ENCODE results near the gene ENDOG. TPM values are rescaled to one million over a fixed set of nuclear protein-coding genes. Genes with fewer than 3 reads are reported as not detected.

The ENDOG gene
- total RNA-seq, 1 donor: 42.8 TPM

DNA sequence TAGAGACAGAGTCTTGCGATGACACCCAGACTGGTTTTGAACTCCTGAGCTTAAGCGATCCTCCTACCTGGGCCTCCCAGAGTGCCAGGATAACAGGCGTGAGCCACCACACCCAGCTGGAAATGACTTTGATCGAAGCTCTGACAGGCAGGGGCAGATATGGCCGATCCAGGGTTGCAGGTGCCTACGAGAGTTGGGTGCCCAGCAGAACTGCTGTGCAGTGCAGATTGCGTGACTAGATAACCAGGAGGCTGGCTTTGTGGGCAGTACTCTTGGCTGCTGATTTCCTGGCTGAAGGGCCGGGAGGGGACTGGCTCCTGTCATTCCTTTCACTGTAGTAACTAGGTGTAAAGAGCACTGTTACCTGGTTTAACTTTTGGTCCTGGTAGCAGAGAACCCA lies 19.4 kb upstream of the ENDOG start:
- no peak for DNase-seq (ENCODE audit: low read depth in 2 of 3, low spot score in 2 of 3)

DNA sequence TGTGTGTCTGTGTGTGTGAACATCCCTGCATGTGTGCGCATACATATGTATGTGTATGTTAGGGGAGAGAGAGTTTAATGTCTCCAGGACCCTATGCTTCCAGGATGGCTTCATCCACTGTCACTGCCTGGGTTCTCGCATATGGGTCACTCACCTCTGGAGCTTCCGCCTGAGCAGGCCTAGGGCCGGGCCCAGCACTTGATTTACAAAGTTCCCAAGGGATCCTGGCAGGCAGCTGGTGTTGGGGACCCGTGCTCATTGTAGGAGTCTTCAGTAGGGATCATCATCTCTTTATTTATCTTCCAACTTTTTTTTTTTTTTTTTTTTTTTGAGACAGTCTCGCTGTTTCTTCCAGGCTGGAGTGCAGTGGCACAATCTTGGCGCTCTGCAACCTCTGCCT lies 18.2 kb upstream of the ENDOG start:
- no peak for DNase-seq (ENCODE audit: low read depth in 2 of 3, low spot score in 2 of 3)

DNA sequence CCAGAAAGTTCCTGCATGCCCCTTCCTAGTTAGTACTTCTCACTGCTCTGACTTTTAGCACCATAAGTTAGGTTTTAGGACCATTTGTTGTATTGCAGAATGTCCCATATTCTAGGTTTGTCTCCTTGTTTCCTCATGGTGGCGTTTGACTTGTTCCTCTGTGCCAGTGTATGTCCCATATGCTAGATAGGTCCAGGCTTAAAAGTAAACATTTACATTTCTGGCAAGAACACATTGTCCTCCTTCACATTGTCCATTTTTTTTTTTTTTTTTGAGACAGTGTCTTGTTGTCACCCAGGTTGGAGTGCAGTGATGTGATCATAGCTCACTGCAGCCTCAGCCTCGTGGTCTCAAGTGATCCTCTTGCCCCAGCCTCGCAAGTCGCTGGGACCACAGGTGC lies 15.8 kb upstream of the ENDOG start:
- no peak for DNase-seq (ENCODE audit: low read depth in 2 of 3, low spot score in 2 of 3)

DNA sequence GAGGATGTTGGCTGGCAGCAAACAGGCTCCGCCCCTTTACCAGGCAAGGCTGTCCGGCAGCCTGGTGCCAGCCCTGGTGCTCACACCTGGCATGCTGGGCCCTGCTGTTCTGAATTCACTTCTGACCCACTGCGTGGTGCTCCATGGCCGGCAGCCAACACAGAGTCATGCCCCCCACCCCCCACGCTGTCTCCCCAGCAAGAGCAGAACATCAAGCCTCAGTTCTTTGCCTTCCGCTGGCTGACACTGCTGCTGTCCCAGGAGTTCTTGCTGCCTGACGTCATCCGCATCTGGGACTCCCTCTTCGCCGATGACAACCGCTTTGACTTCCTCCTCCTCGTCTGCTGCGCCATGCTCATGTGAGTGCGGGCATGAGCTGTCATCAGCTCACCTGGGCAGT lies 12.6 kb upstream of the ENDOG start:
- DNase-seq (ENCODE audit: low read depth in 2 of 3, low spot score in 2 of 3): no peak

DNA sequence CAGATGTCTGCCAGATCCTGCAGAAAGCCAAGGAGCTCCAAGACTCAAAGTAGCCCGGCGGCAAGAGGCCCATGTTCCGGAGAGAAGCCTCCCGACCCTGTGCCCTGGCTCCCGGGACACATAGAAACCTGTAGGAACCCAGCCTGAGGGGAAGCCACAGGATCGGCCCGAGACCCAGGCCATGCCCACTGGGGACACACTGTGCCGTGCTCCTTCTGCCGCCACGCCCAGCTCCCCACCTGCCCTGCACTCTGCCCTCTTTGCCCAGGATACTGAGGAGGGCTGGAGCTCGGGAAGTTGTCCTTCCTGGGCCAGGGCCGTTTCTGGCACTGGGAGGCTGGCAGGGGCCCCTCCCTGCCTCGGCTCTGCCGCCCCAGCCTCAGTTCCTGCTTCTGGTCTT lies 10.5 kb upstream of the ENDOG start:
- DNase-seq (ENCODE audit: low read depth in 2 of 3, low spot score in 2 of 3): no peak

DNA sequence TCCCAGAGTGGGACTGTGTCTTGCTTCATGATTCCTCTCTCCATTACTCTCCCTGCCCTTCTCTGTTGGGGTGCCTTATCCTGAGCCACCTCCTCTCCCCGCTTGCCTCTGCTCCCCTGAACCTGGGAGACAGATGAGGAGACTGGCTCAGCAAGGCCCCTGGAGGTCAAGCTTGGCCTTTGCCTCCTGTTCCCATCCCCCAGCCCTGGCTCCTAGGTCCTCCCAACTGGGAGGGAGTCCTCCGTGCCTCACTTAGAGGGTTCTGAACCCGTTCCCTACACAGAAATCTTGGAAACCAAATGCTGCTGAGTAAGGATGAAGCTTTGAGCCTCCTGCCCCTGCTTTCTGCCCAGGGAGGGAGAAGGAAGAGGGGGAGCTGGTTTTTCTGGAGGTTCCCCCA lies 9.8 kb upstream of the ENDOG start:
- no peak for DNase-seq (ENCODE audit: low read depth in 2 of 3, low spot score in 2 of 3)

DNA sequence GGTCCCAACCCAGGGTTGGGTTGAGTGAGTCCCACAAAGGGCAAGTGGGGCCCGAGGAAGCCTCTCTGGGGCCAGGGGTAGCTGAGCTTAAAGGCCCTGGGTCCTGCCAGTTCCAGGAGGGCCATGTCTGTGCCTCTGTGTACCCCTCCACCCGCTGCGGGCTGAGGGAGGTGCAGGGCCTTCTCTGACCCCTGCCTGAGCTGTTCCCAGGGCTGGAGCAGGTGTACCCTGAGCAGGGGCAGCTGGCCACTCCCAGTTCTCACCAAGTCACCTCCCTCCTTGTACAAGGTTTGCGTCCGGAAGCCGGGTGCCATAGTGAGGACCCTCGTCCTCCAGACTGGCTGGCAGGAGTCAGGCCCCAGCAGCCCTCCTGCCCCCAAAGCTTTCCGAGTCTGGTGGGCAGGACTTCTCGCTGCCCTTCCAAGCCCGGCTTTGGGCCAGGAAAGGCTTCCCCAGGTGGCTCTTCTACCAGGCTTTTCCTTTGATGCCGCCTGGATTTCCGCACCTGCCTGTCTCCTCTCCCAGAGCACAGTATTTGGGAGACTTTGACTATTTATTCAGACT lies 9.2 kb upstream of the ENDOG start:
- no peak for DNase-seq (ENCODE audit: low read depth in 2 of 3, low spot score in 2 of 3)

DNA sequence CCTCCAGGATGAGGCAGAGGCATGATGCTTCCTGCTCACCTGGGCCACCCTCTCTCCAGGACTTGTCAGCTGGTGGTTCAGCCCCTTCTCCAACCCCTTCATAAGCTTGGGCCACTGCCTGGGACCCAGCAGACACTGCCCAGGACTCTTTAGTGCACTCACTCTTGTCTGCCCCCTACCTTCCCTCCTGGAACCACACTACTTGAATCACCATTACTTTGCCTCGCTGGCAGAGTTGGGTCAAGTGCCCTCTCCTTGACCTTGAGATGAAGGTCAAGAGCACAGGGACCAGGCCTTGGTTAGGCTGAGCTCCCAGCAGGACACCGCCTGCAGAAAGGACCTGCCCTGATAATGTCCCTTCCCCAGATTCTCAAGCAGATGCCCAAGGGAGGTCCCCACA lies 8.5 kb upstream of the ENDOG start:
- no peak for DNase-seq (ENCODE audit: low read depth in 2 of 3, low spot score in 2 of 3)

DNA sequence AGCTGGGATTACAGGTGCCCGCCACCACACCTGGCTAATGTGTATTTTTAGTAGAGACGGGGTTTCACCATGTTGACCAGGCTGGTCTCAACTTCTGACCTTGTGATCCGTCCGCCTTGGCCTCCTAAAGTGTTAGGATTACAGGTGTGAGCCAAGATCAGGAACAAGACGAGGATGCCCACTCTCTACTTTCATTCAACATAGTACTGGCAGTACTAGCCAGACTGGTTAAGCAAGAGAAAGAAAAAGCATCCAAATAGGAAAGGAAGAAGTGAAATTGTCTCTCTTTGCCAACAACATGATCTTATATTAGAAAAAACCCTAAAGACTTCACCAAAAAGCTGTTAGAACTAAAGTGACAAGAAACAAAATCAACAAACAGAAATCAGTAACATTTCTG lies 7.4 kb upstream of the ENDOG start:
- DNase-seq (ENCODE audit: low read depth in 2 of 3, low spot score in 2 of 3): no peak

DNA sequence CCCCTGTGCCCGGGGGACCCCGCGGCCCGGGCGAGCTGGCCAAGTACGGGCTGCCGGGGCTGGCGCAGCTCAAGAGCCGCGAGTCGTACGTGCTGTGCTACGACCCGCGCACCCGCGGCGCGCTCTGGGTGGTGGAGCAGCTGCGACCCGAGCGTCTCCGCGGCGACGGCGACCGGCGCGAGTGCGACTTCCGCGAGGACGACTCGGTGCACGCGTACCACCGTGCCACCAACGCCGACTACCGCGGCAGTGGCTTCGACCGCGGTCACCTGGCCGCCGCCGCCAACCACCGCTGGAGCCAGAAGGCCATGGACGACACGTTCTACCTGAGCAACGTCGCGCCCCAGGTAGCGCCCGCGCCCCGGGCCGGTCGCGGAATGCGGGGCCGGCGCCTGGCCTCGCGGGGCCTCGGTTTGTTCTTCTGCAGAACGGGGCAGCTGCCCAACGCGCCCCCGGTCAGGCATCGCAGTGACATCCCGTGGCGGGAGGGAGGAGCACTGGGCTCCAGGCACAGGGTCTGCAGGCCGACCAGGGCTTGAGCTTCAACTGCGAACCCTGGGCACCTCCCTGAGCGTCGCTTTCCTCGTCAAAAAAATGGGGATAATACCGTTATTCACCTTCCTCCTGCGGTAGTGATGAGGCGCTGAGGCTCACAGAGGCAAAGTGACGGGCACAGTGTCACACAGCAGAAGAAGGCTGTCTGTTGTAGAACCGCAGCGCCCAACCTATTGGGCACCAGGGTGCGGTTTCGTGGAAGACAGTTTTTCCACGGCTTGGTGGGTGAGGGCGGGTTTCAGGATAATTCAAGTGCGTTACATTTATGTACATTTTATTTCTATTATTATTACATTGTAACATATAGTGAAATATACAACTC lies 777 bp downstream of the ENDOG start:
- peak; percentile 31 to 44 (median 37) for DNase-seq (ENCODE audit: low read depth in 2 of 3, low spot score in 2 of 3)

DNA sequence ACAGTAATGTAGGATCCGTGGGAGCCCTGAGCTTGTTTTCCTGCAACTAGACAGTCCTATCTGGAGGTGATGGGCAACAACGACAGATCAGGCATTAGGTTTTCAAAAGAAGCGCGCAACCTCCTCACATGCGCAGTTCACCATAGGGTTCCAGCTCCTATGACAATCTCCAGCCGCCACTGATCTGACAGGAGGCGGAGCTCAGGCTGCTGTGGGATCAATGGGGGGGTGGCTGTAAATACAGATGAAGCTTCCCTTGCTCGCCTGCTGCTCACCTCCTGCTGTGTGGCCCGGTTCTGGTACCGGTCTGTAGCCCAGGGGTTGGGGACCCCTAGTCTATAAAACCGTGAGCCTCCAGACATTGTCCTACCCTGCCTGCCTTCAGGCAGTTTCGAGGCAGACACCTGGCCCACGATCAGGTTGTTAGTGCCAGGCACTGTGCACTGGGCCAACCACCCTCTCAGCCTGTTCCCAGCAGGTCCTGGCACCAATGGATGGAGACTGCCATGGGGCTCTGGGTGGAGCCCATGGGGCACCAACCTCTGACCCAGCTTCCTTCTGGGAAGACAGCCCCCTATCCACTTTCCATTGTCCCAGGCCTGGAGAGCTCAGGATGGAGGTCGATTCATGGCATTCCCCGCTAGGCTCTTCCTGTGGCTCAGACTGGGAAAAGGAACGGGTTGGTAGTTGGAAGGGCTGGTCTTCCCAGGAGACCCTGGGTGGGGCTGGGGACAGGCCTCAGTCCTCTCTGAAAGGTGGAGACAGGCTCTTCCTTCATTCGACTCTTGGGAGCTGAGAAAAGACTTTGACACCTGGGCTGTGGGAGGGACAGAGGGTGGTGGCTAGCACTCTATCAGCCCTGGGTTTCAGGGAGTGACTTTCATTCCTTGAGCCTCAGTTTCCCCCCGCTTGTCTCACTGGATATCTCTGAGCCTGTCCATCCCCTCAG lies 1.7 kb downstream of the ENDOG start:
- no peak for DNase-seq (ENCODE audit: low read depth in 2 of 3, low spot score in 2 of 3)

DNA sequence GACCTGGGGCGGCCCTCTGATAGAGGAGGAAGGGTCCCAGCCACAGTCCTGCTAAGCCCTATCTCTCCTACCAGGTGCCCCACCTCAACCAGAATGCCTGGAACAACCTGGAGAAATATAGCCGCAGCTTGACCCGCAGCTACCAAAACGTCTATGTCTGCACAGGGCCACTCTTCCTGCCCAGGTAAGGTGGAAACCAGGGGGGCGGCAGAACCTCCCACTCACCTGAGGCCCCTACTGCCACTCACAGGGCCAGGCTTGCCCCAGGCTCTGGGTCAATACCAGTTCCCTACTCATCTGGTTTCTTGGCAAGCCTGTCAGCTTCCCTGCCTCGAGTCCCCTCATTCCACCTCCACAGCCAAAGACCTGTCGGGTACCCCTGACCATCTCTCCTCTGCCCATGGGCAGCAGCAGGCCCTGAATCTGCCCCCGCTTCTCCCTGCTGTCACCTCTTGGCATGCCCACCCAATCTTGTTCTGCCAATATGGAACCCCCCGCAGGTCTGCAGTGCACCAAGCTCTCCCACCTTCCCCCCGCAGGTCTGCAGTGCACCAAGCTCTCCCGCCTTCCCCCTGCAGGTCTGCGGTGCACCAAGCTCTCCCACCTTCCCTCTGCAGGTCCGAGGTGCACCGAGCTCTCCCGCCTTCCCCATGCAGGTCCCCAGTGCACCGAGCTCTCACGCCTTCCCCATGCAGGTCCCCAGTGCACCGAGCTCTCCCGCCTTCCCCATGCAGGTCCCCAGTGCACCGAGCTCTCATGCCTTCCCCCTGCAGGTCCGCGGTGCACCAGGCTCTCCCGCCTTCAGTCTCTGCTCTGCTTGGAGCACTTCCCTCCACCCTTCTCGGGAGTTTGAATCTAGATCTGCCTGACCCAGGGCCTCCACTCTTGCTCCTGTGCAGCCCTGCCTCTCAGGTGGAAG lies 2.6 kb downstream of the ENDOG start:
- no peak for DNase-seq (ENCODE audit: low read depth in 2 of 3, low spot score in 2 of 3)

DNA sequence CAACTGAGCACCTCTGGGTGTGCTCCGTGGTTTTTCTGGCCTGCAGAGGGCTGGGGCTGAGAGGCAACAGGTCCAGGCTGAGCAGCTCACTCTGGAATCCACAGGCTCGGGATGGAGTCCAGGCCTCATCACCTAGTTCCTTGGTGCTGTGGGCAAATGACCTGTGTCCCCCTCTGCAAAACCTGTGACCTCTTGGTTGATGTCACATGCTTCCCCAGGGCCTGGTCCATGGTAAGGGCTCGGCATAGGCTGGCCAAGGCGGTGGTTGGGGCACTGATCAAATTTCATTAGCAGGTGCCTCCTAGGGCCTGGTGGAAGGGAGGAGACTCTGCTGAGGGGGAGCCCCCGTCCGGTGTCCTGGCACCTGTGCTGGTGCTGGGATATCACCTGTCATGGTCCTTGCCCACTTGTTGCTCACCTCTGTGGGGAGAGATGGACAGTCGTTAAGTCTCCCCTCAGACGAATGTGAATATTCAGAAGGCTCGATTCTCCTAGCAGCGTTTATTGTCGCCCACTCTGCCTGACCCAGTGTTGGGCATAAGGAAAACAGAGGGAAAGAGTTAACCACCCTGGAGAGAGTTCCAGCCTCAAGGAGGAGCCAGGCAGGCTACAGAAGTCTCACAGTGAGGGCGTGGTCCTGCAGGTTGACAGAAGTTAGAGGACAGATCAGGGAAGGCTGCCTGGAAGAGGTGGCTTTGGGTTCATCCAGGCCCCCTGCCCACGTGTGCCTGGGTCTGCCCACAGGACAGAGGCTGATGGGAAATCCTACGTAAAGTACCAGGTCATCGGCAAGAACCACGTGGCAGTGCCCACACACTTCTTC lies 3.5 kb downstream of the ENDOG start:
- DNase-seq (ENCODE audit: low read depth in 2 of 3, low spot score in 2 of 3): no peak

DNA sequence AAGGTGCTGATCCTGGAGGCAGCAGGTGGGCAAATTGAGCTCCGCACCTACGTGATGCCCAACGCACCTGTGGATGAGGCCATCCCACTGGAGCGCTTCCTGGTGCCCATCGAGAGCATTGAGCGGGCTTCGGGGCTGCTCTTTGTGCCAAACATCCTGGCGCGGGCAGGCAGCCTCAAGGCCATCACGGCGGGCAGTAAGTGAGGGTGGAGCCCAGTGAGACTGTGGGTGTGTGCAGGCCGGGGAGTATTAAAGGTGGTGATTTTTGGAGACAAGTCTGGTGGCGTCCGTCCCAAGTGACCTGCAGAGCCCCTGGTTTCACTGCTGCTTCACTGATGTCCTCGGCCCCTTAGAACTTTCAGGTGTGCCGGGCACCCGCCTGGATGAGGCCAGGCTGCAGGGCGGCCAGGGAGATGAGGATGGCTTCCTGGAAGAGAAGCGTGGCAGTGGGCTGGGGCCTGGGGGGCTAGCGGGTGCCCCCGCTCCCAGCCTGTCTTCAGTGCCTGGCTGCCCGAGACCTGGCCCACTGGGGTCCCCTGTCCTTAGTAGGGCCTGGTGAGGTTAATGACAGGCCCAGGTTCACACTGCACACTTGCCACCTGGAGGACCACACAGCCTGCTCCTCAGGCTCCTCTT lies 4.2 kb downstream of the ENDOG start:
- no peak for DNase-seq (ENCODE audit: low read depth in 2 of 3, low spot score in 2 of 3)

DNA sequence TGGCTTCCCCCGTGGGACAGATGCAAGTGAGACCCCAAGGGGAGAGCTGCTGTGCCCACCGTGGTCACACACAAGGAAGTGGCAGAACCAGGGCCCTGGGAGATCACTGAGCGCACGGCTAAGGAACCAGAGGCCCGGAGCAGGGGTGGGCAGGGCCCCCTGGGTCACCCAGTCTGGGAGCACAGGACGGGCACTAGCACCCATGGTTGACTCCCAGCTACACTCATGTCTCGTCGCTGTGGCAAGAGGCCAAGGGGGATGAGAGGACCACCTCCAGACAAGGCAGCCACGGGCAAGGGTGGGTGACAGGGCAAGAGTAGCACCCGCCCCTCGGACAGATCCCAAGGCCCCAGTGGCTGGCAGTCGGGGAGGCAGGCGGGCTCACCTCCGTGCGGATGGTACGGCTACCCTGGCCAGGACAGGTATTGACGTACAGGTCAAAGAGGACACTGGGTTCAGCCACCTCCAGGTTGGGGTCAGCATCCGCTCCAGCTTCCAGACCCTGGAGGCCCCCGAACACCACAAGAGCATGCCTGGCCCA lies 5.1 kb downstream of the ENDOG start:
- DNase-seq (ENCODE audit: low read depth in 2 of 3, low spot score in 2 of 3): no peak

DNA sequence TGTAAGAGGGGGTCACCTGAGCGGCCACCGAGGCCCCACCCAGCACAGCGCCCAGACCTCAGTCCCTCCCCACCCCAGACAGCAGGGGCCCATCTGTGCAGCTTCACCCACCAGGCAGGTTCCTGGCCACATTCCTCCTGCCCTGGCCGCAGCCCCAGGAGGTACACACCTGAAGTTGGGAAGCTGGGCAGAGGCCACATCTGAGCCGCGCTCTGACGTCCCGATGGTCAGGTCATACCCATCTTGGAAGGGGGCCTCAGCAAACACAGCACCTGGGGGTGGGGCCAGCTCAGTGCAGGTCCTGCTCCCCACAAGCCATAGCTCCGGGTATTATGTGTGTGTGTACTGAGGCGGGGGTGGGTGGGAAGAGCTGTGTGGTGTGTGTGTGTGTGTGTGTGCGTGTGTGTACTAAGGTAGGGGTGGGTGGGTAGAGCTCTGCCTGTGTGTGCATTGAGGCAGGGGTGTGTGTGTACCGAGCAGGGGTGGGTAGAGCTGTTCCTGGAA lies 5.7 kb downstream of the ENDOG start:
- no peak for DNase-seq (ENCODE audit: low read depth in 2 of 3, low spot score in 2 of 3)

DNA sequence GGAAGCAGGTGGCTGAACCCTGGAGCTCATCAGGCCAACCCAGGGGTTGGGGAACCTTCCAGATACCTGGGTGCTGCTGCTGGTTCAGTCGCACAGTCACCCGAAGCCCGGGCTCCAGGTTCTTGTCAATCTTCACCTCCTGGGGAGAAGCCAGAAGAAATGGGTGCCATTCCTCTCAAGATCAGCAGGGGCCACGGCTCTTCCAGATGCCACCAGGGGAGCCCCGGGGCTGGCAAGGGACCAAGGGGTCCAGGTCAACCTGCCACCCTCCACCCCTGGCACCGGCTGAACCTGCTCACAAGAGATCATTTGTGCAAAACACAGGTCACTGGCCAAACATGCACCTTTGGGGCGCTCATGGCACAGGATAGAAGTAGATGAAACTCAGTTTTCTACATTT lies 6.6 kb downstream of the ENDOG start:
- no peak for DNase-seq (ENCODE audit: low read depth in 2 of 3, low spot score in 2 of 3)

DNA sequence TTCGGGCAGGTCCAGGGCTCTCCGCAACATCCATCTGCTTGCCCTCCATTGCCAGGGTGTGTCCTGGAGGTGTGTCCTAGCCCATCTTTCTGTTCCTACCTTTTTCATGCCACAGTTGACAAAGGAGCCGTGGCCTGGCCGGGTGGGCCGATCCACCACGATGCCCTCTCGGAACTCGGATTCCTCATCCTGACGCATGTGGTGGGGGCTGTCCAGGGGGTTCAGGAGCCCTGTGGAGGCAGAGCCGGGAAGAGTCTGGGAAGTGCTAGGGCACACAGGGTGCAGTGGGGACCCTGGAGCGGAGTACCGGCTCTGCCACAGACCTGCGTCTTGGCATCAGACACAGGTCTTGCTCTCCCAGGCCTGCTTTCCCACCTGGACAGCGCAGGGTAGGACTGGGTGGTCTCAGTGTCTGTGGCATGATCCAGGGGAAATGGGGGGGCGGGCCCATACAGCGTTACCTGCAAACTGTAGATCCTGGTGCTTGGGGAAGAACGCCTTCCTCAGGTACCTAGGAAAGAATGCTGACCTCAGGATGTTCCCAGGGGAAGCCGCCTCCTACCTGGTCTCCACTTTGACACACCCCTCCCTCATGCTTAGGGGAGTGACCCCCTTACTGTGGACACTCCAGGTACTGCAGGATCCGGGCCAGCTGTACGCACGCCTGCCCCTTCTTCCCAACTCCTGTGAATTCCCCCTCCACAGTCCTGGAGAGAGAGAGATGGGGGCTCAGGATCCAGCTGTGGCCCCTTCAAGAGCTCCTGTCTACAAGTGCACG lies 7.8 kb downstream of the ENDOG start:
- no peak for DNase-seq (ENCODE audit: low read depth in 2 of 3, low spot score in 2 of 3)
